Neural progenitor cell (in vitro differentiated cells): Measurements from ENCODE around the gene PYGO2. TPM values are rescaled to one million over a fixed set of nuclear protein-coding genes. Genes with fewer than 3 reads are reported as not detected.

Source experiments
- DNase-seq: peaks from one replicate; pipeline ENCODE4 v3.0.0-alpha.2; 2016; ENCODE audit warnings: low spot score
- H2AFZ ChIP-seq: fragments of 200-600 bp; sonication (generic); replicated peaks from 2 replicates; pipeline ENCODE4 v1.6.1; 2016; ENCODE audit warnings: antibody characterized with exemption
- H3F3A ChIP-seq: fragments of 200-600 bp; sonication (generic); 2 replicates; pipeline ENCODE4 v1.6.1; 2016; ENCODE audit warnings: antibody characterized with exemption, low read depth
- H3K27ac ChIP-seq: fragments of 200-600 bp; sonication (generic); 2 replicates; pipeline ENCODE4 v1.5.1; 2016; ENCODE audit warnings: mild to moderate bottlenecking
- H3K27me3 ChIP-seq: fragments of 200-600 bp; sonication (generic); 2 replicates; pipeline ENCODE4 v1.6.1; 2016; ENCODE audit warnings: mild to moderate bottlenecking, moderate library complexity
- H3K36me3 ChIP-seq: fragments of 200-600 bp; sonication (generic); 2 replicates; pipeline ENCODE4 v1.5.1; 2016
- H3K4me1 ChIP-seq: fragments of 200-600 bp; sonication (generic); 2 replicates; pipeline ENCODE4 v1.6.1; 2016; ENCODE audit warnings: mixed run types
- H3K4me2 ChIP-seq: fragments of 200-600 bp; sonication (generic); 2 replicates; pipeline ENCODE4 v1.6.1; 2016
- H3K4me3 ChIP-seq: fragments of 200-600 bp; sonication (generic); 2 replicates; pipeline ENCODE4 v1.5.1; 2016
- H3K79me2 ChIP-seq: fragments of 200-600 bp; sonication (generic); 2 replicates; pipeline ENCODE4 v1.6.1; 2016; ENCODE audit warnings: low read depth
- H3K9ac ChIP-seq: fragments of 200-600 bp; sonication (generic); 2 replicates; pipeline ENCODE4 v1.6.1; 2016
- H3K9me3 ChIP-seq: fragments of 200-600 bp; sonication (generic); 2 replicates; pipeline ENCODE4 v1.5.1; 2016; ENCODE audit warnings: low read depth
- H4K20me1 ChIP-seq: fragments of 200-600 bp; sonication (generic); 2 replicates; pipeline ENCODE4 v1.6.1; 2016; ENCODE audit warnings: low read depth
- H3K27ac Mint-ChIP-seq: 3 replicates; pipeline ENCODE4 v1.8.0; 2021; ENCODE audit warnings: mixed read lengths
- H3K27me3 Mint-ChIP-seq: 2 replicates; pipeline ENCODE4 v1.8.0; 2022; ENCODE audit warnings: low read depth, mild to moderate bottlenecking, inconsistent platforms, moderate library complexity, mixed read lengths; ENCODE audit not compliant: insufficient read depth
- H3K36me3 Mint-ChIP-seq: 3 replicates; pipeline ENCODE4 v1.8.0; 2021; ENCODE audit warnings: mixed read lengths
- H3K4me1 Mint-ChIP-seq: 3 replicates; pipeline ENCODE4 v1.8.0; 2021; ENCODE audit warnings: mixed read lengths
- H3K4me3 Mint-ChIP-seq: 3 replicates; pipeline ENCODE4 v1.8.0; 2021; ENCODE audit warnings: mild to moderate bottlenecking, moderate library complexity, mixed read lengths
- H3K9me3 Mint-ChIP-seq: 3 replicates; pipeline ENCODE4 v1.8.0; 2020; ENCODE audit warnings: mixed read lengths
- EZH2 ChIP-seq: fragments of 200-600 bp; sonication (generic); IDR thresholded peaks from 2 replicates; pipeline ENCODE4 v1.6.1; 2017; ENCODE audit warnings: antibody characterized with exemption, mild to moderate bottlenecking, moderate library complexity
- EZH2phosphoT487 ChIP-seq: fragments of 200-600 bp; sonication (generic); IDR thresholded peaks from 2 replicates; pipeline ENCODE4 v1.6.1; 2017; ENCODE audit warnings: antibody characterized with exemption
- total RNA-seq: library from RNA; depleted of rRNA; stranded (reverse); fragments of >200 nt; gene quantifications from 2 replicates; pipeline ENCODE4 v1.2.3, GENCODE V29; 2015; ENCODE audit warnings: low replicate concordance
- TF ChIP-seq, protein P1 (sequence below): fragments of 200-600 bp; sonication (generic); IDR thresholded peaks from 2 replicates; pipeline ENCODE4 v1.5.1; 2017; ENCODE audit warnings: antibody characterized with exemption, mild to moderate bottlenecking

The PYGO2 gene
- total RNA-seq, 1 donor from 2014 or later, result 32.1 TPM

DNA sequence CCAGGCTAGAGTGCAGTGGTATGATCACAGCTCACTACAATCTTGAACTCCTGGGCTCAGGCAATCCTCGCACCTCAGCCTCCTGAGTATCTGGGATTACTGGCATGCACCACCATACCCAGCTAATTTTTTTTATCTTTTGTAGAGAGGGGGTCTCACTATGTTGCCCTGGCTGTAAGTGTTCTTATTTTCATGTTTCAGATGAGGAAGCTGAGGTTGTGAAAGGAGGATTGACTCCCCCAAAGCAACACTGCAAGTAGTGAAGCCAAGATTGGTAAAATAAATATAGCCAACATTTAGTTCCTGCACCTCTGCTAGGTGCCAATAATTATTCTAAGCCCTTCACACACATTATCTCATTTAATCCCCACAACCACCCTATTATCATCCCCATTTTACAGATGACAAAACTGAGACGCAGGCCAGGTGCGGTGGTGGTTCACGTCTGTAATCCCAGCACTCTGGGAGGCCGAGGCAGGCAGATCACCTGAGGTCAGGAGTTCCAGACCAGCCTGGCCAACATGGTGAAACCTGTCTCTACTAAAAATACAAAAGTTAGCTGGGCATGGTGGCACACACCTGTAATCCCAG is 27.1 kb downstream of the PYGO2 start:
- Histone ChIP-seq H3K4me2 (no peak overlapping the region), H3K9me3 (no peaks in the 10 kb centered on the region), H4K20me1 (no peaks in the 10 kb centered on the region), H3K79me2 (peaks cover 10% of the 10 kb centered on the region), H3F3A (peaks cover 18% of the 10 kb centered on the region), H3K36me3 (no peaks in the 10 kb centered on the region), H2AFZ (no peak overlapping the region), H3K9ac (no peak overlapping the region), H3K4me3 (no peak overlapping the region), H3K27ac (no peak overlapping the region), H3K4me1 (peaks cover 6% of the 10 kb centered on the region), H3K27me3 (no peaks in the 10 kb centered on the region)
- peaks cover 35% of the 10 kb centered on the region for H3K4me1 Mint-ChIP-seq
- H3K4me3 Mint-ChIP-seq, result peak overlapping the region; percentile 41
- H3K36me3 Mint-ChIP-seq, result peaks cover 2% of the 10 kb centered on the region
- no peaks in the 10 kb centered on the region for H3K9me3 Mint-ChIP-seq
- peaks cover 12% of the 10 kb centered on the region for H3K27me3 Mint-ChIP-seq
- no peak for TF ChIP-seq EZH2phosphoT487
- TF ChIP-seq EZH2, result no peak
- TF ChIP-seq, protein P1, sequence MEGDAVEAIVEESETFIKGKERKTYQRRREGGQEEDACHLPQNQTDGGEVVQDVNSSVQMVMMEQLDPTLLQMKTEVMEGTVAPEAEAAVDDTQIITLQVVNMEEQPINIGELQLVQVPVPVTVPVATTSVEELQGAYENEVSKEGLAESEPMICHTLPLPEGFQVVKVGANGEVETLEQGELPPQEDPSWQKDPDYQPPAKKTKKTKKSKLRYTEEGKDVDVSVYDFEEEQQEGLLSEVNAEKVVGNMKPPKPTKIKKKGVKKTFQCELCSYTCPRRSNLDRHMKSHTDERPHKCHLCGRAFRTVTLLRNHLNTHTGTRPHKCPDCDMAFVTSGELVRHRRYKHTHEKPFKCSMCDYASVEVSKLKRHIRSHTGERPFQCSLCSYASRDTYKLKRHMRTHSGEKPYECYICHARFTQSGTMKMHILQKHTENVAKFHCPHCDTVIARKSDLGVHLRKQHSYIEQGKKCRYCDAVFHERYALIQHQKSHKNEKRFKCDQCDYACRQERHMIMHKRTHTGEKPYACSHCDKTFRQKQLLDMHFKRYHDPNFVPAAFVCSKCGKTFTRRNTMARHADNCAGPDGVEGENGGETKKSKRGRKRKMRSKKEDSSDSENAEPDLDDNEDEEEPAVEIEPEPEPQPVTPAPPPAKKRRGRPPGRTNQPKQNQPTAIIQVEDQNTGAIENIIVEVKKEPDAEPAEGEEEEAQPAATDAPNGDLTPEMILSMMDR, result no peak
- H3K27ac Mint-ChIP-seq, result no peak overlapping the region
- no peak for DNase-seq

DNA sequence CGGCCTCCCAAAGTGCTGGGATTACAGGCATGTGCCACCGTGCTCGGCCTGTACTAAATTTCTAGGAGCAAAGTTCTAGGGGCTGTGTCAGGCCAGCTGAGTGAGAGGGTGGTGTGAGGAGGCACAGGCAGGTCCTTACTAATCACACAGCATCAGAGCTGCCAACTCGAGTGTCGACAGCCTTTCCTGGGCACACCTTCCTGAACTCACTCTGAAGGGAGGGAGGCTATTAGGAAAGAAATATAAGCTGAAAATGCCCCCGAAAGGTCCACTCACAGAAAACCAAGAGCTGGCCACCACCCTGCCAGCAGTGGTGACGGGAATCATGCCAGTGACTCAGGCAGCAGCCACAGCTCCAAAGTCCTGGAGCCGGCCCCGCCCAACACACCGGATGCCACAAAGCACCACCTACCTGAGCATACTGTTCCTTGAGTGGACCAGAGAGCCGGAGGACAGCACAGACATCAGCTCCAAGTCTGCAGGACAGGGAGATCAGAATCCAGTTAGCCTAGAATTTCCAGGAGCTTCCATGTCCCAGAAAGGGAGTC is 29.6 kb downstream of the PYGO2 start:
- Histone ChIP-seq H3K4me1 (no peaks in the 10 kb centered on the region), H3K27ac (no peak overlapping the region), H3K79me2 (peaks cover 10% of the 10 kb centered on the region), H3K4me2 (no peak overlapping the region), H3K9me3 (no peaks in the 10 kb centered on the region), H3K4me3 (no peak overlapping the region), H4K20me1 (no peaks in the 10 kb centered on the region), H3K36me3 (no peaks in the 10 kb centered on the region), H3K9ac (no peak overlapping the region), H3F3A (peaks cover 7% of the 10 kb centered on the region), H3K27me3 (no peaks in the 10 kb centered on the region), H2AFZ (no peak overlapping the region)
- Mint-ChIP-seq H3K36me3 (peaks cover 9% of the 10 kb centered on the region), H3K27ac (no peak overlapping the region), H3K9me3 (no peaks in the 10 kb centered on the region), H3K4me3 (no peak overlapping the region), H3K4me1 (peaks cover 16% of the 10 kb centered on the region), H3K27me3 (peaks cover 8% of the 10 kb centered on the region)
- DNase-seq, result no peak
- TF ChIP-seq EZH2, result no peak
- TF ChIP-seq EZH2phosphoT487, result no peak
- TF ChIP-seq, protein P1, result no peak

DNA sequence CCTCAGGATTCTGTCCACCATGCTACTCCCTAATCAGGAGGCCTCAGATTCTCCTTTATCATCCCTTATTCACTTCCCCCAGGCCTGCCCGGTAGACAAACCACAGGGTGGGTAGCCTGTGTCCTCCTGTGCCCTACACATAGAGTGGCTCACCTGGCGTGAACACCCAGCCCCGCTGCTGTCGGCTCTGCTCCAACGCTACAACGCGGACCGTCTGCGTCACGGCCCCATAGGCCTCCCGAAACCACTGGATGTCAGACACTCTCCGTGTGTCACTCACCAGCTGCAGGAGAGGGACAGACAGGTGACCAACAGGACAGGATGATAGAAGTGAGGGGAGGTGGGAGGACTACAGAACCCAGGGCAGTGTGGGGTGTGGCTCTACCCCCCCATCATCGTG is 35.4 kb downstream of the PYGO2 start:
- no peaks in the 10 kb centered on the region for H3K9me3 ChIP-seq
- Mint-ChIP-seq H3K27ac (no peak overlapping the region), H3K27me3 (no peaks in the 10 kb centered on the region), H3K4me3 (peak overlapping the region; percentile 49), H3K9me3 (no peaks in the 10 kb centered on the region), H3K36me3 (peaks cover 26% of the 10 kb centered on the region), H3K4me1 (no peaks in the 10 kb centered on the region)
- no peak overlapping the region for H3K27ac ChIP-seq
- no peaks in the 10 kb centered on the region for H3K36me3 ChIP-seq
- no peak overlapping the region for H3K9ac ChIP-seq
- TF ChIP-seq EZH2 (no peak), EZH2phosphoT487 (no peak)
- TF ChIP-seq, protein P1, result no peak
- no peaks in the 10 kb centered on the region for H3K27me3 ChIP-seq
- no peaks in the 10 kb centered on the region for H3F3A ChIP-seq
- no peak overlapping the region for H3K4me3 ChIP-seq
- H2AFZ ChIP-seq, result no peak overlapping the region
- no peaks in the 10 kb centered on the region for H4K20me1 ChIP-seq
- H3K4me2 ChIP-seq, result no peak overlapping the region
- H3K79me2 ChIP-seq, result no peaks in the 10 kb centered on the region
- DNase-seq, result no peak
- no peaks in the 10 kb centered on the region for H3K4me1 ChIP-seq
